ENCODE data around the gene LASP1NB.

DNA sequence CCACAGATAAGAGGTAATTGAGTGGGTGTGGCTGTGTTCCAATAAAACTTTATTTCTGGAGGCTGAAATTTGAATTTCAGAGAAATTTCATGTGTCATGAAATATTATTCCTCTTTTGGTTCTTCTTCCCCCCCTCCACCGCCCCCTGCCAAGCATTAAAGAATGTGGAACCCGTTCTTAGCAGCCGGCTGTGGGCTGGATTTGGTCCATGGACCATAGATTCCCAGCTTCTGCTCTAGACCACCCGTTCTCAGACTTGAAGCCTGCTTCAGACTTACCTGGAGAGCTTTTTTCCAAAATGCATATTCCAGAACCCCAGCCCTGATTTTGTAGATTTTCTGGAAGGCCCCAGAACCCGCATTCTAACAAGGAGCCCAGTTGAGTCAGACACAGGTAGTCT is 15.1 kb upstream of the LASP1NB start:
- TF ChIP-seq, protein P1, sequence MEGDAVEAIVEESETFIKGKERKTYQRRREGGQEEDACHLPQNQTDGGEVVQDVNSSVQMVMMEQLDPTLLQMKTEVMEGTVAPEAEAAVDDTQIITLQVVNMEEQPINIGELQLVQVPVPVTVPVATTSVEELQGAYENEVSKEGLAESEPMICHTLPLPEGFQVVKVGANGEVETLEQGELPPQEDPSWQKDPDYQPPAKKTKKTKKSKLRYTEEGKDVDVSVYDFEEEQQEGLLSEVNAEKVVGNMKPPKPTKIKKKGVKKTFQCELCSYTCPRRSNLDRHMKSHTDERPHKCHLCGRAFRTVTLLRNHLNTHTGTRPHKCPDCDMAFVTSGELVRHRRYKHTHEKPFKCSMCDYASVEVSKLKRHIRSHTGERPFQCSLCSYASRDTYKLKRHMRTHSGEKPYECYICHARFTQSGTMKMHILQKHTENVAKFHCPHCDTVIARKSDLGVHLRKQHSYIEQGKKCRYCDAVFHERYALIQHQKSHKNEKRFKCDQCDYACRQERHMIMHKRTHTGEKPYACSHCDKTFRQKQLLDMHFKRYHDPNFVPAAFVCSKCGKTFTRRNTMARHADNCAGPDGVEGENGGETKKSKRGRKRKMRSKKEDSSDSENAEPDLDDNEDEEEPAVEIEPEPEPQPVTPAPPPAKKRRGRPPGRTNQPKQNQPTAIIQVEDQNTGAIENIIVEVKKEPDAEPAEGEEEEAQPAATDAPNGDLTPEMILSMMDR (IDR thresholded peaks at IDR 0.05) = no peak
- TF ChIP-seq POLR2A (IDR thresholded peaks at IDR 0.05) = no peak

All from right lobe of liver (tissue), 4 donors.